NT2/D1 (cell line): ENCODE results near the gene DMD.

Source experiments
- SUZ12 ChIP-seq: IDR thresholded peaks from 2 replicates; pipeline ENCODE4 v1.6.1; 2011; ENCODE audit not compliant: insufficient read length, insufficient read depth; ENCODE audit errors: extremely low read depth
- YY1 ChIP-seq: IDR thresholded peaks from 2 replicates; pipeline ENCODE4 v1.6.1; 2011; ENCODE audit not compliant: insufficient read length, insufficient read depth
- ZNF274 ChIP-seq: IDR thresholded peaks from 2 replicates; pipeline ENCODE4 v1.6.1; 2011; ENCODE audit warnings: mild to moderate bottlenecking, low read depth, low read length

DNA sequence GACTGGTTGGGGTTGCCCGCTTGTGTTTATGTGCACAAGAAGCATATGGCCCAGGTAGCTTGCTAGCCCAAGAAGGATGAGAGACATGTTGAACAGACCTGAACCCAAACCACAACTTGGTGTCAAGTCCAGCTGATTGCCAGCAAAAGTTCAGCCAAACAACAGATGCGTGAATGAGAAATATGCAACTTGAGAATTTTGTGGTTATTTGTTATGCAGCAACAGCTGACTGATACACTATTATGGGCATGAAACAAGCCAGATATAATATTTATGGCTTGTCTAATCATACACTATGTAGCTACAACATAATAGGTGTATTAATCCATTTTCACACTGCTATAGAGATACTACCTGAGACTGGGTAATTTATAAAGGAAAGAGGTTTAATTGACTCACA lies 2073.2 kb downstream of the DMD start:
- no peak for TF ChIP-seq YY1
- no peak for TF ChIP-seq SUZ12
- TF ChIP-seq ZNF274, result no peak
